PC-9 (cell line): ENCODE results near the gene TFAP2B.

Experiments used
- EZH2 ChIP-seq: fragments of 200-600 bp; sonication (generic); IDR thresholded peaks from 2 replicates; pipeline ENCODE4 v1.8.0; 2017; ENCODE audit warnings: antibody characterized with exemption, low read depth
- TF ChIP-seq, protein P1 (sequence below): fragments of 200-600 bp; sonication (generic); conservative IDR thresholded peaks from 2 replicates; pipeline ENCODE4 v1.6.1; 2017; ENCODE audit warnings: mixed run types, antibody characterized with exemption, mild to moderate bottlenecking, moderate library complexity

DNA sequence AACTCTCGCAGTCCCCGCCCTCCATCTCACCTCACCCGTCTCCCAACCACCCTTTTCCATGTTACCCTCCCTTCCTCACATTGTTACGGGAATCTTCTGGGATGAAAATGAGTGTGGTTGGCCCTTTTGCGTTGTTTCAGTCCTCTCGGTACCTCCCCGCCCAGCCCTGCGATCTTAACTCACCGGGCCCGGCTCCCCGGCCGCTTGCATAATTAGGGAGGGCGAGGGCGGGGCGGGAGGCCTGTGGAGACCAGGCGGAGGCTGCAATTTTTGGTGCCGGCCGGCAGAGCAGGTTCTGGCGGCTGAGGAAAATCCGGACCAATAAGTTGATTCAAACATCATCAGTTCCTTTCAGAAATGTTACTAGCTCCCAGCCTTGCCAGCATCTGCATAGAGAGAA is 25.2 kb downstream of the TFAP2B start:
- TF ChIP-seq, protein P1, sequence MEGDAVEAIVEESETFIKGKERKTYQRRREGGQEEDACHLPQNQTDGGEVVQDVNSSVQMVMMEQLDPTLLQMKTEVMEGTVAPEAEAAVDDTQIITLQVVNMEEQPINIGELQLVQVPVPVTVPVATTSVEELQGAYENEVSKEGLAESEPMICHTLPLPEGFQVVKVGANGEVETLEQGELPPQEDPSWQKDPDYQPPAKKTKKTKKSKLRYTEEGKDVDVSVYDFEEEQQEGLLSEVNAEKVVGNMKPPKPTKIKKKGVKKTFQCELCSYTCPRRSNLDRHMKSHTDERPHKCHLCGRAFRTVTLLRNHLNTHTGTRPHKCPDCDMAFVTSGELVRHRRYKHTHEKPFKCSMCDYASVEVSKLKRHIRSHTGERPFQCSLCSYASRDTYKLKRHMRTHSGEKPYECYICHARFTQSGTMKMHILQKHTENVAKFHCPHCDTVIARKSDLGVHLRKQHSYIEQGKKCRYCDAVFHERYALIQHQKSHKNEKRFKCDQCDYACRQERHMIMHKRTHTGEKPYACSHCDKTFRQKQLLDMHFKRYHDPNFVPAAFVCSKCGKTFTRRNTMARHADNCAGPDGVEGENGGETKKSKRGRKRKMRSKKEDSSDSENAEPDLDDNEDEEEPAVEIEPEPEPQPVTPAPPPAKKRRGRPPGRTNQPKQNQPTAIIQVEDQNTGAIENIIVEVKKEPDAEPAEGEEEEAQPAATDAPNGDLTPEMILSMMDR = no peak
- no peak for TF ChIP-seq EZH2
